CD4-positive, alpha-beta T cell treated with Interleukin-15 for 1 hour (primary cell): Measurements from ENCODE around the gene TFDP2.
A peak's percentile ranks its signal among the peaks of the same experiment; 100 is the strongest.
"Not testable (repeated sequence)": the region's sequence is repeated elsewhere in the genome, so short reads cannot be mapped to it uniquely, and the experiment has no call there.

Experiments
- DNase-seq: peaks from one replicate; pipeline ENCODE4 v3.0.0-alpha.2; 2020

TFDP2 gene

DNA sequence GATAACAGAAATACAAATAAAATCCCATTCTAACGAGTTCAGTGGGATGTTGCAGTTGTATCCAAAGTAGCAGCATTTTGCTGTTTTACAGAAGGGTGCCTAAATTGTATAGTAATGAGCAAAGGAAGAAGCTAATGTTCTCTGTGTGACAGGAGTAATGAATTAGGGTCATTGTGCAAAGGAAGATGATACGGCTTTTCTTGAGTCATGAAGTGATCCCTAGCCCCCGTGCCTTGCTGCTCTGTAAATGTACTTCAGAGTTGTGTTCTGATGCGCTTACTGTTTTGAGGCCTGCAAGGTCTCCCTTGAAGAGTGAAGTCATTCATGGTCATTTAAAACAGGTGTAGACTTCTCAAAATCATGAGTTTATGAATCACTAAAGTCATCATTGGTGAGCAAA, 235.0 kb downstream of the TFDP2 start:
- no peak for DNase-seq

DNA sequence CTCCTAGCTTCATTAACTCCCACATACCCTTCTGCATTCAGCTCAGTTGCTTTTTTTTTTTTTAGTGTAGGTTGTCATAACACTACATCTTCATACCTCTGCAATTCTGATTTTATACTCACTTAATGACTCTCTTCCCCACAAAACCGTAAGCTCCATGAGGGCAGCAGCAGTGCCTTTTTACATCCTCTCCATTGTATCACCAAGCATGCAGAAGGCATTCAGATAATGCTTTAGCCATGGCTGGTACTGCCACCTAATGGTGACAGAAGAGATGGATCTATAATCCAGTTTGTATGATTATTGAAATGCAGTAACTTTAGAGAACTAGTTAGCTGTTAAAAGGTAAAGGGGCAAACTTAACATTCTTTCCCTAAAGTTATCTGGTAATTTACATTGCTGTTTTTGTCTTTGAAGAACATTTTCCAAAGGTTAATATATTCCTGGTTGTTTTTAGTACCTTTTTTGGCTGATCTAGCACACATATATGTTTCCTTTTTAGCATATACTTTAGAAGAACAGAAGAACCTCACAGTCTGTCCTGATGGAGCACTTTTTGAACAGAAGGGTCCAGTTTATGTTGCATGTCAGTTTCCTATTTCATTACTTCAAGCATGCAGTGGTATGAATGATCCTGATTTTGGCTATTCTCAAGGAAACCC, 236.1 kb downstream of the TFDP2 start:
- peak; percentile 53 for DNase-seq

GRCh38 chr3:141909986-141910385, 239.4 kb downstream of the TFDP2 start:
- not testable (repeated sequence) for DNase-seq

DNA sequence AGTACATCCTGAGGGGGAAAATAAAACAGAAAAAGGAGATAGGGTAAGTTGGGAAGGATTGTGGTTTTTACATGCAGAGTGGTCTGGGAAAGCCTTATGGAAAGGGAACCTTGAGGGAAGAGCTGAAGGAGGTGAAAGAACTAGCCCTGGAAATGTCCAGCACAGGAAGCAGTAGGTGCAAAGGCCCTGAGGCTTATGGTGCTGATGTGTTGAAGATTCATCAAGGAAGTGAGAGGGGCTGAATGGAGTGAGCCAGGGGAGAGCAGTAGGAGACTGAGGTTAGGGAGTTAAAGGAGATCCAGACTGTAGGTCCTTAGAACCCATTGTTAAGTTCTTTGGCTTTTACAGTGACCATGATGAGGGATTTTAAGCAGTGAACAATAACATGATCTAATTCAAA, 239.9 kb downstream of the TFDP2 start:
- no peak for DNase-seq

- DNase-seq, result no peak
Observed at GRCh38 chr3:141905129-141905528, 244.2 kb downstream of the TFDP2 start.

DNA sequence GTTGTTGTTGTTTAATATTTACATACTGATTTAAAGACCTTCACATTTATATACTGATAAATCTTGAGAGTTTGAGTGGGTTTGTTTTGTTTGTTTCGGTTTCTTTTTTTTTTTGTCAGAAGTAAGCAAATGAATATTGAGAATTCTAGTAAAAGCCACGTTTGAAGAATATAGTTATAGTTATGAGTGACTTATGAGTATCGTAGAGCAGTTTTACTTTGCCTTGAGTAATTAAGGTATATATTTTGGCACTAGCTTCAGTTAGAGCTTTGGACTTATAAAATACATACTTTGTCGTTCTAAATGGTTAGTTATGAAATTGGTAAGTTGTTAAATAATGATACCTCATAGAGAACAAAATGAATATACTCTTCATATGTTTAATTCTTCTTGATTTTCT, 245.1 kb downstream of the TFDP2 start:
- DNase-seq, result no peak

DNA sequence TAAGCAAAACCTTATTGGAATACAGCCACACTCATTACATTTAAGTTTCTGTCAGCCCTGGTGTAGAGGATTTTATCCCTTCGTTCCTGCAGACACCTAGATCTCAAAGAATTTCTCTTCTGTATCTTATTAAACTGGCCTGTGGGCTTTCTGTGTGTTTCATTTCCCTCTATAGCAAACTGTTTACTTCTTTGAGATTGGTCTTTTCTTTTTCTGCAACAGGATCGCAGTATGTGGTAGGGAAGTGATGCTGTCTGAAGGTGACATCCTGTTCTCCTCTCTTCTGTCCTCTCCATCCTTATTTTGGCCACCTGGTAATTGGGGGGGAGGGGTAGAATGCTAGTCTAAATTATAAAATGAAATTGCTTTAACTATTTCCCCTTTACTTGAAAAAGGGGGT, 247.4 kb downstream of the TFDP2 start:
- DNase-seq, result no peak

DNA sequence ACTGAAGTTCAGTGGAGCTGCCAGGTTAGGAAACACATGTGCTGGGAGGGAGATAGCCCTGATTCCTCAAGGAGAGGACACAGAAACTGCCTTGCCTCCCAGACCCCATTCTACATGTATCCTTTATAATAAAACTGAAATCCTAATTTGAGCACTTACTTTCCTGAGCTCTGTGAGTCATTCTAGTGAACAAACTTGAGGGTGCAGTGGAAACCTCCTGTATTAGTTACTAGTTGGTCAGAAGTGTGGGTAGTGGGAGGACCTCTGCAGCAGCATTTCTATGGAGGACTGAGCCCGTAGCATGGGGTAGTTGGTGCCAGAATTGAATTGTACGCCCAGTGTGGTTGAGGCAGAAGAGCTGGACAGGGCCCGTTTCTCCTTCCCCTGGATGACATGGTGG, 249.0 kb downstream of the TFDP2 start:
- no peak for DNase-seq

- DNase-seq, result no peak
Observed at GRCh38 chr3:141898908-141899307, 250.4 kb downstream of the TFDP2 start.

- no peak for DNase-seq
Observed at GRCh38 chr3:141895731-141896130, 253.6 kb downstream of the TFDP2 start.

- no peak for DNase-seq
Observed at GRCh38 chr3:141894524-141895176, 254.7 kb downstream of the TFDP2 start.
